ENCODE results near the gene MAP7D1.
"Not testable (repeated sequence)": the region's sequence is repeated elsewhere in the genome, so short reads cannot be mapped to it uniquely, and the experiment has no call there.

Gene MAP7D1

GRCh38 chr1:36168514-36168913 lies 12.6 kb downstream of the MAP7D1 start:
- DNase-seq (ENCODE audit: low spot score) = no peak

DNA sequence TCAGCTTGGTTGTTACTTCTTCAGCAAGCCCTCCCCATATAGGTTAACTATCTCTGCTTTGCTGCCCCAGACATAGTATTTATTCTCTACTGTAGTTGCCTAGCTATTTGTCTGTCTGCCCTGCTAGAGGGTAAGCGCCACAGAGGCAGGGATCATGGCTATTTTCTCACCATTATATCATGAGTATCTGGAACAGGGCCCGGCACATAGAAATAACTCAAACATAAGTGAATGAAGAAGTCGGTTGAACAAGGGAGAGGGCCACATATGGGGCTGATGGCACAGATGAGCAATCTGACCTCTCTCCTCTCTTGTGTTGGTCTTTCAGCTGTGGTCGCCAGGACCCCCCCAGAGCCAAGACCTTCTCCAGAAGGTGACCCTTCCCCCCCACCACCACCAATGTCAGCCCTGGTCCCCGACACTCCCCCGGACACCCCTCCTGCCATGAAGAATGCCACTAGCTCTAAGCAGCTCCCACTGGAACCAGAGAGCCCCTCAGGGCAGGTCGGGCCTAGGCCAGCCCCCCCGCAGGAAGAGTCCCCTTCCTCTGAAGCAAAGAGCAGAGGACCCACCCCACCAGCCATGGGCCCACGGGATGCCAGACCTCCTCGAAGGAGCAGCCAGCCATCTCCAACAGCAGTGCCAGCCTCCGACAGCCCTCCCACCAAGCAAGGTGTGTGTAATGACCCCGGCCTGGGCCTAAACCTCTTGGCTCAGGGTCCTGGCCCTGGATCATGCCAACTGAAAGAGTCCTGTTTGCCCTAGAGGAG lies 14.9 kb downstream of the MAP7D1 start:
- no peak for DNase-seq (ENCODE audit: low spot score)

- no peak for DNase-seq (ENCODE audit: low spot score)
Measured at GRCh38 chr1:36172017-36172747, 16.2 kb downstream of the MAP7D1 start.

DNA sequence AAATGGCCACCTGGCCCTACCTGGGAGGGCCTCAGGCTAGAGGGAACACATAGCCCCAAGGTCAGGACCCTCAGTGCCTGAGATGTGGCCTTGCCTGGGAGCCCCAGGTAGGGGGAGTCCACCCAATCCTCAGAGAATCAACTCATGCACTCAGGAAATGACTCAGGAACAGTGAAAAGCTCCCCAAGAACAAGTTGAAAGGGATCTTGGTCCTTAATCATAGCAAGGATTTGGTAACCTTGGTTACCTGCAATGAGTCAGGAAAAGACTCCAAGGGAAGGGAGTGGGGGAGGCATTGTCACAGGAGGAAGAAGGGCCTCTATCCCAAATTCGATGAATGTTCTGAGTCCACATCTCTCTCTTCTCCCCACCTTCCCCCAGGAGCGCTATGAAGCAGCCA lies 17.0 kb downstream of the MAP7D1 start:
- peak; percentile 79 for DNase-seq (ENCODE audit: low spot score)

DNA sequence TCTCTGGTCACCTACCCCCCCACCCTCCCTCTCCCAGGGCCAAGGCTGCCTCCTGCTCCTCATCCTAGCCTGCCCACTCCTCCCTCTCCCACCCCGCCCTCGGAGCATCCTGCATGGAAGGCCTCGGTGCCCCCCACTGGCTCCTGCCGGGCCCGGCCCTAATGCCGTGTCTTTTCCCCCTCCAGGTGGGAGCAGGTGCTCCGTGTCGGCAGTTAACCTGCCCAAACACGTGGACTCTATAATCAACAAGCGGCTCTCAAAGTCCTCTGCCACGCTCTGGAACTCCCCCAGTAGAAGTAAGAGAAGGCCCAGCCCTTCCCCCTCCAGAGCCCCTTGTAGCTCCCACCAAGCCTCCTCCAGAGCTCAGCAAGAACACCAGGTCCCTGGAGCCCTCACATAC lies 18.8 kb downstream of the MAP7D1 start:
- DNase-seq (ENCODE audit: low spot score) = no peak

DNA sequence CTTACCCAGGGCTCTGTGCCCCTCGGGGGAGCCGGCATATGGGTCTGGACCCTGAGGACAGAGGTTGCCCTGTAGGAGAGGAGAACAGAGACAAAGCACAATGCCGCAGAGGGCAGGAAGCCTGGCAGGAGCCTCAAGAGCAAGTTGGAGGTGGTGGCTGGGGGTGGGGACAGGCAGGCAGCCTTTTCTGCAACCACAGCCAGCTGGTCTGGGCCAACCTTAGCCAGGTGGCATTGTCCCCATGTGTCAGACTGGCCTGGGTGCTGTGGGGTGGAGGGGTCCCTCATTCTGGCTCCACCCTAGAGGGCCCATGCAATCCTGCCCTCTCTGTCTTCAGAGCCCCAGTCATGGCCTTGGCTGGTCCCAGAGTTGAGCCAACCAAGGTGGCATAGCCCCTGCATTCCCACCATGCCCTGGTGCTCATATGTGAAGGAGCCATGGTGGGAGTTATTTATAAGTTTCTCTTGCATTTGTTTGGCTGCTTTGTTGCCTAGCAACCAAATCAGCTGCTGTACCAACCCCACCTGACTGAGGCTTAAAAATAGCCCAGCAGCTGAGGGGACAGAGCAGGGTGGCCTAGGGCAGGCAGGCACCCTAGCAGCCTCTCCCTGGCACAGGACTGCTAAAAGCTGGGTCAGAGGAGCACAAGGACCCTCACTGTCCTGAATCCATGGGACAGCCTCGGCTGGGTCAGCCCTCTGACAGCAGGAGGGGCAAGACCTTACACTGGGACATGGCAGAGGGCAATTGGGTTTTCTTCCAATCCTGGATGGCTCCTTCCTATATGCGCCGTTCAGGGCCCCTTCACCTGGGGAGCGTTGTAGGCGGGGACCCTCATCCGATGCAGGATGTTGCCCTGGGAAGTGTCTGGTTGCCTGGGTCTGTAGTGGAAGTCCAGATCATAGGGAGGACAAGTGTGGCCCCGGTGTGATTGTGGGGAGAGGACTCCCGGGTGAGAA lies 19.5 kb downstream of the MAP7D1 start:
- no peak for DNase-seq (ENCODE audit: low spot score)

DNA sequence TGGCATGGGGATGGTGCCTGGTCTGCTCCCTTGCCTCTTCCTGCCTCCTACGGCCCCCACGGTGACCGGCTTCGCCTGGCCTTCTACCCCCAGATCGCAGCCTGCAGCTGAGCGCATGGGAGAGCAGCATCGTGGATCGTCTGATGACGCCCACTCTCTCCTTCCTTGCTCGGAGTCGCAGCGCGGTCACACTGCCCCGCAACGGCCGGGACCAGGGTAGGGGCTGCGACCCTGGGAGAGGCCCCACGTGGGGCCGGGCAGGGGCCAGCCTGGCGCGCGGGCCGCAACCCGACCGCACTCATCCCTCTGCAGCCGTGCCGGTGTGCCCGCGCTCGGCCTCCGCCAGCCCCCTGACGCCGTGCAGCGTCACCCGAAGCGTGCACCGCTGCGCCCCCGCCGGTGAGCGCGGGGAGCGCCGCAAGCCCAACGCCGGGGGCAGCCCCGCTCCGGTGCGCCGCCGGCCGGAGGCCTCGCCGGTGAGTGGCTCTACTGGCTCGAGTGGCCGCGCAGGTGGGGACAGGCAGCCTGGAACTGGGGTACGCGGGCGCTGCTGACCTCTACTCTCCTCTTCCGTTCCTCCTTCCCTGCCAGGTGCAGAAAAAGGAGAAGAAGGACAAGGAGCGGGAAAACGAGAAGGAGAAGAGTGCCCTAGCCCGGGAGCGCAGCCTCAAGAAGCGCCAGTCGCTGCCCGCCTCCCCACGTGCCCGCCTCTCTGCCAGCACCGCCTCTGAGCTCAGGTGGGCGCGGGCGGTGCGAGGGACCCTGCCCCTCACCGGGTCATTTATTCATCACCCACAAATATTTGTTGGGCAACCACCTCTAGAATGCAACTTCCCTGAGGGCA lies 20.4 kb downstream of the MAP7D1 start:
- no peak for DNase-seq (ENCODE audit: low spot score)

DNA sequence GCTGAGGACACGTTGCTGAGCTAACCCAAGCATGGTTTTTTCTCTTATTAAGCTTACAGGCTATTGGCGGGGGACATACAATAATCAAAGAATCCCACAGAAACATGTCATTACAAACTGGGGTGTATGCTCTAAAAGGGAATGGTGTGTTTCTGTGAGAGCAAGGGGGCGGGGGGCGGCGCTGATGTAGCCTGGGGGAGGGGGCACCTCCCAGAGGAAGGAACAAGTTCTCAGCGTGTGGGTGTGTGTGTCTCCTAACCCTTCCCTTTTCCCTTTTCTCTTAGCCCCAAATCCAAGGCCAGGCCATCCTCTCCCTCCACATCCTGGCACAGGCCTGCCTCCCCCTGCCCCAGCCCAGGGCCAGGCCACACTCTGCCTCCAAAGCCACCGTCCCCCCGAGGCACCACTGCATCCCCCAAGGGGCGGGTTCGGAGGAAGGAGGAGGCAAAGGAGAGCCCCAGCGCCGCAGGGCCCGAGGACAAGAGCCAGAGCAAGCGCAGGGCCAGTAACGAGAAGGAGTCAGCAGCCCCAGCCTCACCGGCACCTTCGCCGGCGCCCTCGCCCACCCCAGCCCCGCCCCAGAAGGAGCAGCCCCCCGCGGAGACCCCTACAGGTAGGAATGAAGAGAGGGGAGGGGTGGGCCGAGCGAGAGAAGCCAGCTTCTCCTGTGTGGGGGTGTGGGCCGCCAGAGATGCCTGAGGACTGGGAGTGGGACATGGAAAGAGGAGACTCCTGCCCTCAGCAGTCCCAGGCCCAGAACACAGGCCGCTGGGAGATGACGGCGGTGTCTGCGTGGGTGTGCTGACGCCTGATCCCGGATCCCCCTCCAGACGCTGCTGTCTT lies 21.9 kb downstream of the MAP7D1 start:
- no peak for DNase-seq (ENCODE audit: low spot score)

GRCh38 chr1:36178471-36179219 lies 22.7 kb downstream of the MAP7D1 start:
- DNase-seq (ENCODE audit: low spot score) = no peak

DNA sequence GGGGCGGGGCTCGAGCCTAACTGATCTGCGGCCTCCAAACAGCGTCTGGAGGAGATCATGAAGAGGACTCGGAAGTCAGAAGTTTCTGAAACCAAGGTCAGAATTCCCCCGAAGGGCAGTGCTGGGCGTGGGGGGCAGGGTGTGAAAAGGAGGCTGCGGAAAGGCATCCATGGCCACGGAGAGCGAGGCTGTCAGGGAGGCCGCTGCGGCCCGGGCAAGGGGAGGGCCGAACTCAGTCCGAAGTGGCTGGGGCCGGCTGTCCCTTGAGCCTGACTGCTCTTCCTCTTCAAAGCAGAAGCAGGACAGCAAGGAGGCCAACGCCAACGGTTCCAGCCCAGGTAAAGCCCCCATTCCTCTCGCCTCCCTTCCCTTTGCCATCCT lies 23.2 kb downstream of the MAP7D1 start:
- no peak for DNase-seq (ENCODE audit: low spot score)

DNA sequence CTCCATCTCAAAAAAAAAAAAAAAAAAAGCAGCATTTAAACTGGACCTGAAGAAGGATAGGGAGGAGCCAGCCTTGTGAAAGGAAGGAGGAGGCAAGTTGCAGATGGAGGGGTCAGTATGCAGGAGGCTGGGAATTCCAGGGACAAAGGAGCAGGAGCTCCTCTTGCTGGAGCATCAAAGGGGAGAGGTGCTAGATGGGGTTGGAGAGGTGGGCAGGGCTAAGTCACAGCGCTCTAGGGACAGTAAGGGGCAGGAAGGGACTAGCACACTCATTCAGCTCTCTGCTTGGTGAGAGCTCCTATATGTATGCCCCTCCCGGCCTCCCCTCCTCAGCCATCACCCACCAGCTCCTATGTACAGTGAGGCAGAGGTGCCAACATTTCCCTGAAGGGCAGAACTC lies 26.8 kb downstream of the MAP7D1 start:
- no peak for DNase-seq (ENCODE audit: low spot score)

GRCh38 chr1:36183309-36183856 lies 27.4 kb downstream of the MAP7D1 start:
- no peak for DNase-seq (ENCODE audit: low spot score)

- DNase-seq (ENCODE audit: low spot score) = peak; percentile 92
Measured at GRCh38 chr1:36187800-36188593, 32.0 kb downstream of the MAP7D1 start.

GRCh38 chr1:36196805-36197204 lies 40.8 kb downstream of the MAP7D1 start:
- DNase-seq (ENCODE audit: low spot score) = not testable (repeated sequence)

GRCh38 chr1:36198641-36199040 lies 42.7 kb downstream of the MAP7D1 start:
- no peak for DNase-seq (ENCODE audit: low spot score)

GRCh38 chr1:36199934-36200741 lies 44.2 kb downstream of the MAP7D1 start:
- no peak for DNase-seq (ENCODE audit: low spot score)

- no peak for DNase-seq (ENCODE audit: low spot score)
Measured at GRCh38 chr1:36203027-36203553, 47.1 kb downstream of the MAP7D1 start.

Measured in RKO (cell line).